HepG2 (cell line): Measurements from ENCODE around the gene USP32. TPM values are rescaled to one million over a fixed set of nuclear protein-coding genes. Genes with fewer than 3 reads are reported as not detected.

Experiments
- AGO1 ChIP-seq: fragments of 200-400 bp; formaldehyde crosslinking; IDR thresholded peaks from 2 replicates; pipeline ENCODE4 v1.6.1; 2017; ENCODE audit warnings: mild to moderate bottlenecking, low read depth, low read length, moderate library complexity; ENCODE audit not compliant: poor library complexity, severe bottlenecking
- BRCA1 ChIP-seq: sonication (generic); formaldehyde crosslinking; IDR thresholded peaks from 2 replicates; pipeline ENCODE4 v1.4.0; 2020; ENCODE audit warnings: missing genetic modification reagents
- CCAR2 ChIP-seq: fragments of 200-400 bp; formaldehyde crosslinking; optimal IDR thresholded peaks from 2 replicates; pipeline ENCODE3; 2018; ENCODE audit warnings: low read depth, mild to moderate bottlenecking, low read length, moderate library complexity
- CHD4 ChIP-seq: fragments of 200-600 bp; sonication (generic); IDR thresholded peaks from 2 replicates; pipeline ENCODE4 v1.7.0; 2017; ENCODE audit warnings: mild to moderate bottlenecking, low read length, borderline replicate concordance
- CSRNP1 ChIP-seq: sonication (generic); formaldehyde crosslinking; IDR thresholded peaks from 2 replicates; pipeline ENCODE4 v1.8.1; 2023; ENCODE audit warnings: mild to moderate bottlenecking, missing genetic modification reagents
- ERF ChIP-seq: IDR thresholded peaks from 2 replicates; pipeline ENCODE4 v1.6.1; 2018; ENCODE audit warnings: missing biosample characterization, missing genetic modification reagents
- GZF1 ChIP-seq: sonication (generic); formaldehyde crosslinking; IDR thresholded peaks from 2 replicates; pipeline ENCODE4 v1.5.1; 2020; ENCODE audit warnings: mild to moderate bottlenecking, missing genetic modification reagents
- IKZF4 ChIP-seq: sonication (generic); formaldehyde crosslinking; IDR thresholded peaks from 2 replicates; pipeline ENCODE4 v1.5.1; 2020; ENCODE audit warnings: borderline replicate concordance, mild to moderate bottlenecking, low read depth, missing genetic modification reagents; ENCODE audit errors: not compliant biosample characterization
- KLF11 ChIP-seq: IDR thresholded peaks from 2 replicates; pipeline ENCODE4 v1.6.1; 2016; ENCODE audit warnings: missing compliant biosample characterization
- MXD4 ChIP-seq: IDR thresholded peaks from 2 replicates; pipeline ENCODE4 v1.6.1; 2016; ENCODE audit warnings: mild to moderate bottlenecking, missing biosample characterization, missing genetic modification reagents
- NCOA5 ChIP-seq: sonication (generic); formaldehyde crosslinking; IDR thresholded peaks from 2 replicates; pipeline ENCODE4 v1.4.0; 2020; ENCODE audit warnings: missing genetic modification reagents
- SRSF9 ChIP-seq: fragments of 200-400 bp; formaldehyde crosslinking; IDR thresholded peaks from 2 replicates; pipeline ENCODE4 v1.6.1; 2018; ENCODE audit warnings: borderline replicate concordance, mild to moderate bottlenecking, low read depth, low read length; ENCODE audit not compliant: insufficient read depth, poor library complexity, severe bottlenecking
- ZFAT ChIP-seq: sonication (generic); formaldehyde crosslinking; conservative IDR thresholded peaks from 2 replicates; pipeline ENCODE4 v1.8.1; 2023; ENCODE audit warnings: missing genetic modification reagents, inconsistent platforms
- ZNF260 ChIP-seq: sonication (generic); formaldehyde crosslinking; IDR thresholded peaks from 2 replicates; pipeline ENCODE4 v1.4.0; 2020; ENCODE audit warnings: missing genetic modification reagents, low read depth, mild to moderate bottlenecking, borderline replicate concordance
- ZNF333 ChIP-seq: sonication (generic); formaldehyde crosslinking; IDR thresholded peaks from 2 replicates; pipeline ENCODE4 v1.4.0; 2020; ENCODE audit warnings: mild to moderate bottlenecking, missing genetic modification reagents, borderline replicate concordance
- ZNF614 ChIP-seq: IDR thresholded peaks from 2 replicates; pipeline ENCODE4 v1.6.1; 2018; ENCODE audit warnings: missing biosample characterization, missing genetic modification reagents, inconsistent platforms, borderline replicate concordance
- ZNF790 ChIP-seq: sonication (generic); formaldehyde crosslinking; IDR thresholded peaks from 2 replicates; pipeline ENCODE4 v1.8.0; 2022; ENCODE audit warnings: missing genetic modification reagents, mild to moderate bottlenecking, borderline replicate concordance
- ZUFSP ChIP-seq: sonication (generic); formaldehyde crosslinking; IDR thresholded peaks from 2 replicates; pipeline ENCODE4 v1.9.0; 2021; ENCODE audit warnings: missing genetic modification reagents, mild to moderate bottlenecking, borderline replicate concordance
- polyA plus RNA-seq, 8 experiments: library from polyadenylated mRNA; depleted of rRNA in 3 of 8; stranded (reverse) in 7 of 8; unstranded in 1 of 8; fragments of >200 nt; fragmentation: Illumina TruSeq in 4 of 8; extraction: Trizol in 4 of 8; gene quantifications; 2 replicates each; pipeline versions ENCODE4 v1.2.1 to v1.2.3, GENCODE V29; 2011 to 2016; ENCODE audit warnings: low read depth in 4 of 8, missing spikeins in 1 of 8, mixed read lengths in 1 of 8; ENCODE audit not compliant: insufficient read depth in 1 of 8
- total RNA-seq, 5 experiments: library from RNA; depleted of rRNA; stranded (reverse); fragments of >200 nt; fragmentation: Illumina TruSeq; extraction: Trizol; gene quantifications; 2 replicates each; pipeline ENCODE4 v1.2.3, GENCODE V29; 2016; ENCODE audit warnings: low read depth in 1 of 5
- TF ChIP-seq, protein P1 (sequence below): sonication (generic); formaldehyde crosslinking; IDR thresholded peaks from 2 replicates; pipeline ENCODE4 v1.4.0; 2020; ENCODE audit warnings: missing genetic modification reagents, borderline replicate concordance
- TF ChIP-seq, protein P2 (sequence below): sonication (generic); formaldehyde crosslinking; IDR thresholded peaks from 2 replicates; pipeline ENCODE4 v1.4.0; 2020; ENCODE audit warnings: mild to moderate bottlenecking, missing genetic modification reagents

The USP32 gene
- total and polyA plus RNA-seq, 2 of the 13 experiments (the other 11 are each of a cell fraction or from before 2014, with no cell fraction given): 24.9 to 39.9 TPM

DNA sequence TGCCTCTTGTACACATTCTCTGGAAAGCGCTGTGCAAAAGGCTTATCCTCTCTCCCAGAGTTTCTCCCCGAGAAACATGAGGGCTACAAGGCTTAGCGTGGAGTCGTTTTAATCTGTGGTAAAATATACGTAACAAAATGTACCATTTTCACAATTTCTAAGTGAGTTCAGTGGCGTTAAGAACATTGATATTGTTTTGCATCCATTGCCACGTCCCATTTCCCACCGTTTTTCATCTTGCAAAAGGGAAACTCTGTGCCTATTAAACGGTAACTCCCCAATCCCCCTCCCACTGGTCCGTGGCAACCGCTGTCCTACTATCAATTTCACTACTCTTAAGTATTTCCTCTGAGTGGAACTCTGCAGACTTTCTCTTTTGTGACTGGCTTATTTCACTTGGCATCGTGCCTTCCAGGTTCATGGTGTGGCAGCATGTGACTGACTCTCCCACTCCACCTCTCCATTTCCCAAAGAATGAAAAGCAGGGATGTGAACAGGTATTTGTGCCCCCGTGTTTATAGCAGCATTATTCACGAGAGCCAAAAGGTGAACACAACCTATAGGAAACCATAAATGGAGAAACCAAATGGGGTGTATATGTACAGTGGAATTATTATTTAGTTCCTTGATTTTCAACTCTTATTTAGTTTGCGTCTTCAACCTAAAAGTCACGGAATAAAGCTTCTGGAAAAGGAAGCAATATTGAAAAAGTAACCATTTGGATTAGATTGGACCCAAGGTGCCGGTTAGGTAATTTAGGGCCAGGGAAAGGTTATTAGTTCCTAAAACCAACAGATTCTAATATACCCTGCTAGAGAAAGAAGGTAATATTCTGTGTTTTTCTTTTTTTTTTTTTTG lies 1.1 kb upstream of the USP32 start (continued):
- TF ChIP-seq, protein P1, sequence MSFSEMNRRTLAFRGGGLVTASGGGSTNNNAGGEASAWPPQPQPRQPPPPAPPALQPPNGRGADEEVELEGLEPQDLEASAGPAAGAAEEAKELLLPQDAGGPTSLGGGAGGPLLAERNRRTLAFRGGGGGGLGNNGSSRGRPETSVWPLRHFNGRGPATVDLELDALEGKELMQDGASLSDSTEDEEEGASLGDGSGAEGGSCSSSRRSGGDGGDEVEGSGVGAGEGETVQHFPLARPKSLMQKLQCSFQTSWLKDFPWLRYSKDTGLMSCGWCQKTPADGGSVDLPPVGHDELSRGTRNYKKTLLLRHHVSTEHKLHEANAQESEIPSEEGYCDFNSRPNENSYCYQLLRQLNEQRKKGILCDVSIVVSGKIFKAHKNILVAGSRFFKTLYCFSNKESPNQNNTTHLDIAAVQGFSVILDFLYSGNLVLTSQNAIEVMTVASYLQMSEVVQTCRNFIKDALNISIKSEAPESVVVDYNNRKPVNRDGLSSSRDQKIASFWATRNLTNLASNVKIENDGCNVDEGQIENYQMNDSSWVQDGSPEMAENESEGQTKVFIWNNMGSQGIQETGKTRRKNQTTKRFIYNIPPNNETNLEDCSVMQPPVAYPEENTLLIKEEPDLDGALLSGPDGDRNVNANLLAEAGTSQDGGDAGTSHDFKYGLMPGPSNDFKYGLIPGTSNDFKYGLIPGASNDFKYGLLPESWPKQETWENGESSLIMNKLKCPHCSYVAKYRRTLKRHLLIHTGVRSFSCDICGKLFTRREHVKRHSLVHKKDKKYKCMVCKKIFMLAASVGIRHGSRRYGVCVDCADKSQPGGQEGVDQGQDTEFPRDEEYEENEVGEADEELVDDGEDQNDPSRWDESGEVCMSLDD (CRISPR knock-in tag): no peak
- TF ChIP-seq CHD4 (0 out of 2 replicates have a peak, but pooled peaks have one; percentile 7), ZUFSP (CRISPR knock-in tag) (no peak), ZNF790 (CRISPR knock-in tag) (peak; percentile 67; the same call in 1 of the 2 replicates), ERF (CRISPR knock-in tag) (no peak), IKZF4 (CRISPR knock-in tag) (no peak), MXD4 (CRISPR knock-in tag) (no peak), AGO1 (no peak), ZNF333 (CRISPR knock-in tag) (0 out of 2 replicates have a peak, but pooled peaks have one; percentile 55), NCOA5 (no peak), ZFAT (CRISPR knock-in tag) (0 out of 2 replicates have a peak, but pooled peaks have one; percentile 35), CCAR2 (no peak), KLF11 (CRISPR knock-in tag) (peak; percentile 4; the same call in 1 of the 2 replicates), GZF1 (CRISPR knock-in tag) (peak; percentile 2; the same call in 1 of the 2 replicates), CSRNP1 (CRISPR knock-in tag) (no peak), ZNF614 (CRISPR knock-in tag) (no peak), BRCA1 (CRISPR knock-in tag) (no peak), ZNF260 (CRISPR knock-in tag) (no peak), SRSF9 (no peak)
- TF ChIP-seq, protein P2, sequence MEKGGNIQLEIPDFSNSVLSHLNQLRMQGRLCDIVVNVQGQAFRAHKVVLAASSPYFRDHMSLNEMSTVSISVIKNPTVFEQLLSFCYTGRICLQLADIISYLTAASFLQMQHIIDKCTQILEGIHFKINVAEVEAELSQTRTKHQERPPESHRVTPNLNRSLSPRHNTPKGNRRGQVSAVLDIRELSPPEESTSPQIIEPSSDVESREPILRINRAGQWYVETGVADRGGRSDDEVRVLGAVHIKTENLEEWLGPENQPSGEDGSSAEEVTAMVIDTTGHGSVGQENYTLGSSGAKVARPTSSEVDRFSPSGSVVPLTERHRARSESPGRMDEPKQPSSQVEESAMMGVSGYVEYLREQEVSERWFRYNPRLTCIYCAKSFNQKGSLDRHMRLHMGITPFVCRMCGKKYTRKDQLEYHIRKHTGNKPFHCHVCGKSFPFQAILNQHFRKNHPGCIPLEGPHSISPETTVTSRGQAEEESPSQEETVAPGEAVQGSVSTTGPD (CRISPR knock-in tag): no peak
